HCT116 (cell line): ENCODE measurements around the gene CTNND2. TPM values are rescaled to one million over a fixed set of nuclear protein-coding genes. Genes with fewer than 3 reads are reported as not detected.

Source experiments
- ATAC-seq: fragments of 200-7000 bp; cut with Tn5 transposase; 2 replicates; pipeline ENCODE4 v1.9.1; 2020; ENCODE audit warnings: mild to moderate bottlenecking, moderate library complexity
- BruUV-seq: library from RNA; stranded (reverse); fragments of 400-500 nt; replicated peaks from 2 replicates; lab custom pipeline; 2021; lab: Mats Ljungman, UMichigan
- CTCF ChIA-PET: fragments of 300-600 bp; sonication (Branson Sonifier 250); formaldehyde crosslinking; loops from one replicate; lab custom pipeline; 2021; ENCODE audit warnings: antibody characterized with exemption; lab: Charles Lee
- POLR2A ChIA-PET: fragments of 300-600, 350-600 bp; sonication (Branson Sonifier 250); formaldehyde crosslinking; loops from one replicate; lab custom pipeline; 2021; ENCODE audit warnings: antibody characterized with exemption; lab: Charles Lee
- RAD21 ChIA-PET, 2 experiments: fragments of 300-600 bp; sonication (Branson Sonifier 250); formaldehyde crosslinking; loops; one replicate each; lab custom pipeline; 2023; ENCODE audit warnings: low total read pairs in 2 of 2; ENCODE audit not compliant: uncharacterized antibody in 2 of 2, unreplicated experiment in 2 of 2, low non-redundant PET in 1 of 2; lab: Charles Lee
- DNase-seq: peaks from one replicate; pipeline ENCODE4 v3.0.0-alpha.2; 2010; ENCODE audit warnings: low read depth, low spot score
- H2AFZ ChIP-seq: fragments of 200-600 bp; shearing (Covaris generic), sonication (generic); 2 replicates; pipeline ENCODE4 v1.6.1; 2017; ENCODE audit warnings: low read depth, mixed run types, mixed read lengths, antibody characterized with exemption, low read length; ENCODE audit not compliant: poor library complexity, severe bottlenecking
- H3K27ac ChIP-seq: 2 replicates; pipeline ENCODE4 v1.5.1; 2012; ENCODE audit warnings: low read depth, low read length
- H3K27me3 ChIP-seq: fragments of 200-600 bp; sonication (generic); 2 replicates; pipeline ENCODE4 v1.6.1; 2016; ENCODE audit warnings: mixed run types, low read length, mixed read lengths; ENCODE audit not compliant: insufficient read depth
- H3K36me3 ChIP-seq, 2 experiments: fragments of 200-500 bp in 1 of 2; fragments of 200-600 bp in 1 of 2; sonication (Bioruptor generic) in 1 of 2; sonication (generic) in 1 of 2; 2 replicates each; pipeline versions ENCODE4 v1.5.1 to v1.6.1; 2014 to 2016; ENCODE audit warnings: low read length in 2 of 2, inconsistent platforms in 1 of 2, mixed read lengths in 1 of 2, mixed run types in 1 of 2; ENCODE audit not compliant: insufficient read depth in 2 of 2, control insufficient read depth in 1 of 2
- H3K4me1 ChIP-seq, 2 experiments: fragments of 200-600 bp in 1 of 2; sonication (generic) in 1 of 2; 2 replicates each; pipeline versions ENCODE4 v1.5.1 to v1.6.1; 2012 to 2017; ENCODE audit warnings: low read length in 2 of 2, inconsistent platforms in 1 of 2, mild to moderate bottlenecking in 1 of 2, mixed read lengths in 1 of 2, mixed run types in 1 of 2, moderate library complexity in 1 of 2; ENCODE audit not compliant: insufficient read depth in 2 of 2, control insufficient read depth in 1 of 2
- H3K4me2 ChIP-seq: fragments of 200-600 bp; sonication (generic); 2 replicates; pipeline ENCODE4 v1.6.1; 2017; ENCODE audit warnings: mixed run types, low read length, mixed read lengths
- H3K4me3 ChIP-seq, 2 experiments: fragments of 200-600 bp in 1 of 2; sonication (generic) in 1 of 2; replicated peaks in 1 of 2; 2 replicates each; pipeline ENCODE4 v1.5.1; 2011 to 2016; ENCODE audit warnings: low read length in 2 of 2, control low read depth in 1 of 2, low read depth in 1 of 2, mild to moderate bottlenecking in 1 of 2, mixed read lengths in 1 of 2, mixed run types in 1 of 2
- H3K79me2 ChIP-seq: fragments of 200-600 bp; sonication (generic); 2 replicates; pipeline ENCODE4 v1.6.1; 2017; ENCODE audit warnings: mild to moderate bottlenecking, mixed run types, low read length, moderate library complexity, mixed read lengths; ENCODE audit not compliant: insufficient read depth
- H3K9ac ChIP-seq: fragments of 200-600 bp; sonication (generic); 2 replicates; pipeline ENCODE4 v1.6.1; 2016; ENCODE audit warnings: low read length, mixed read lengths
- H3K9me2 ChIP-seq: fragments of 200-600 bp; sonication (generic), shearing (Covaris generic); 2 replicates; pipeline ENCODE4 v1.6.1; 2017; ENCODE audit warnings: mixed run types, mild to moderate bottlenecking, moderate library complexity; ENCODE audit not compliant: insufficient read depth
- H3K9me3 ChIP-seq, 2 experiments: fragments of 200-500 bp in 1 of 2; fragments of 200-600 bp in 1 of 2; sonication (Bioruptor generic) in 1 of 2; sonication (generic) in 1 of 2; 2 replicates each; pipeline ENCODE4 v1.6.1; 2014 to 2017; ENCODE audit warnings: low read length in 2 of 2, mixed read lengths in 2 of 2, inconsistent platforms in 1 of 2, low read depth in 1 of 2, mild to moderate bottlenecking in 1 of 2, mixed run types in 1 of 2, moderate library complexity in 1 of 2; ENCODE audit not compliant: control insufficient read depth in 1 of 2, insufficient read depth in 1 of 2
- H4K20me1 ChIP-seq: fragments of 200-600 bp; sonication (generic), shearing (Covaris generic); 2 replicates; pipeline ENCODE4 v1.6.1; 2017; ENCODE audit warnings: mixed run types, mild to moderate bottlenecking, moderate library complexity; ENCODE audit not compliant: insufficient read depth
- CBX3 ChIP-seq: IDR thresholded peaks from 2 replicates; pipeline ENCODE4 v1.6.1; 2012; ENCODE audit warnings: low read depth
- CEBPB ChIP-seq: IDR thresholded peaks from 2 replicates; pipeline ENCODE4 v1.6.1; 2012; ENCODE audit warnings: low read depth
- EZH2 ChIP-seq: fragments of 200-600 bp; sonication (generic); IDR thresholded peaks from 2 replicates; pipeline ENCODE4 v1.6.1; 2017; ENCODE audit warnings: antibody characterized with exemption, mixed run types
- EZH2phosphoT487 ChIP-seq: fragments of 200-600 bp; IDR thresholded peaks from 2 replicates; pipeline ENCODE4 v1.6.1; 2018; ENCODE audit warnings: antibody characterized with exemption, borderline replicate concordance
- FOSL1 ChIP-seq: IDR thresholded peaks from 2 replicates; pipeline ENCODE4 v1.6.1; 2012; ENCODE audit warnings: low read depth
- JUND ChIP-seq: IDR thresholded peaks from 2 replicates; pipeline ENCODE4 v1.6.1; 2012
- POLR2A ChIP-seq: IDR thresholded peaks from 2 replicates; pipeline ENCODE4 v1.7.0; 2011; ENCODE audit warnings: borderline replicate concordance; ENCODE audit not compliant: insufficient read depth, insufficient read length; ENCODE audit errors: extremely low read depth
- POLR2AphosphoS5 ChIP-seq: IDR thresholded peaks from 2 replicates; pipeline ENCODE4 v1.6.1; 2011; ENCODE audit warnings: mild to moderate bottlenecking, low read depth, low read length, moderate library complexity
- RAD21 ChIP-seq: IDR thresholded peaks from 2 replicates; pipeline ENCODE4 v1.6.1; 2012; ENCODE audit warnings: low read depth, mild to moderate bottlenecking
- SIN3A ChIP-seq: IDR thresholded peaks from 2 replicates; pipeline ENCODE4 v1.6.1; 2012; ENCODE audit warnings: low read depth
- SP1 ChIP-seq: IDR thresholded peaks from 2 replicates; pipeline ENCODE4 v1.6.1; 2012; ENCODE audit warnings: low read depth
- TCF7L2 ChIP-seq: IDR thresholded peaks from 2 replicates; pipeline ENCODE4 v1.7.0; 2011; ENCODE audit warnings: borderline replicate concordance, inconsistent platforms; ENCODE audit not compliant: insufficient read depth, insufficient read length; ENCODE audit errors: extremely low read depth
- YY1 ChIP-seq: IDR thresholded peaks from 2 replicates; pipeline ENCODE4 v1.6.1; 2011; ENCODE audit warnings: low read length, low read depth, moderate library complexity, mild to moderate bottlenecking; ENCODE audit not compliant: insufficient replicate concordance; ENCODE audit errors: extremely low read depth
- ZBTB33 ChIP-seq: IDR thresholded peaks from 2 replicates; pipeline ENCODE4 v1.6.1; 2011; ENCODE audit warnings: mild to moderate bottlenecking, low read length, moderate library complexity; ENCODE audit not compliant: insufficient replicate concordance; ENCODE audit errors: extremely low read depth
- ZNF274 ChIP-seq: fragments of 200-500 bp; sonication (Bioruptor generic); IDR thresholded peaks from 2 replicates; pipeline ENCODE4 v1.6.1; 2014; ENCODE audit warnings: mild to moderate bottlenecking, low read depth, low read length, inconsistent platforms
- intact Hi-C: fragments of 100-400 bp; cut with micrococcal nuclease; formaldehyde crosslinking; loops from 2 replicates; pipeline ENCODE4 v1.10.0; 2022
- total RNA-seq: library from RNA; stranded (reverse); gene quantifications from one replicate; pipeline ENCODE4 v1.2.1, GENCODE V29; 2021; ENCODE audit not compliant: unreplicated experiment
- TF ChIP-seq, protein P1 (sequence below): IDR thresholded peaks from 2 replicates; pipeline ENCODE4 v1.6.1; 2012; ENCODE audit warnings: low read depth
- TF ChIP-seq, protein P2 (sequence below), 3 experiments: fragments of 200-600 bp in 1 of 3; sonication (generic) in 1 of 3; IDR thresholded peaks in 2 of 3; conservative IDR thresholded peaks in 1 of 3; 2 replicates each; pipeline ENCODE4 v1.5.1; 2012 to 2017; ENCODE audit warnings: low read depth in 2 of 3, low read length in 2 of 3, antibody characterized with exemption in 1 of 3, borderline replicate concordance in 1 of 3, control low read depth in 1 of 3, mild to moderate bottlenecking in 1 of 3, mixed read lengths in 1 of 3, mixed run types in 1 of 3, moderate library complexity in 1 of 3; ENCODE audit not compliant: insufficient read depth in 1 of 3

The CTNND2 gene
- total RNA-seq, 1 experiment from 2014 or later = not detected

GRCh38 chr5:11531811-11532555 lies 372.3 kb downstream of the CTNND2 start (continued):
- TF ChIP-seq ZBTB33 (no peak), RAD21 (no peak), POLR2A (no peak), SP1 (no peak)

GRCh38 chr5:11528720-11529119 lies 375.5 kb downstream of the CTNND2 start:
- no peak for ATAC-seq
- Histone ChIP-seq H3K27ac (no peak overlapping the region), H3K9me3 (peaks cover 11 to 13% of the 10 kb centered on the region in 2 experiments; a peak in 2 of 4 replicates), H3K36me3 (no peaks in the 10 kb centered on the region), H3K9me2 (no peaks in the 10 kb centered on the region), H3K79me2 (no peaks in the 10 kb centered on the region), H3K4me2 (no peak overlapping the region), H4K20me1 (no peaks in the 10 kb centered on the region), H3K4me3 (no peak overlapping the region), H3K4me1 (no peaks in the 10 kb centered on the region), H3K27me3 (no peaks in the 10 kb centered on the region), H2AFZ (no peak overlapping the region), H3K9ac (no peak overlapping the region)
- POLR2A ChIA-PET = no interaction called here
- CTCF ChIA-PET = no interaction called here
- BruUV-seq = no TSS peak
- intact Hi-C loops = no loop called here
- DNase-seq = no peak
- RAD21 ChIA-PET = no interaction called here
- TF ChIP-seq RAD21 (no peak), CEBPB (no peak), EZH2 (no peak), SIN3A (no peak), SP1 (no peak), EZH2phosphoT487 (no peak), JUND (no peak), TCF7L2 (no peak), YY1 (no peak), POLR2AphosphoS5 (no peak), ZNF274 (no peak), POLR2A (no peak), CBX3 (no peak), FOSL1 (no peak)
- TF ChIP-seq, protein P1, sequence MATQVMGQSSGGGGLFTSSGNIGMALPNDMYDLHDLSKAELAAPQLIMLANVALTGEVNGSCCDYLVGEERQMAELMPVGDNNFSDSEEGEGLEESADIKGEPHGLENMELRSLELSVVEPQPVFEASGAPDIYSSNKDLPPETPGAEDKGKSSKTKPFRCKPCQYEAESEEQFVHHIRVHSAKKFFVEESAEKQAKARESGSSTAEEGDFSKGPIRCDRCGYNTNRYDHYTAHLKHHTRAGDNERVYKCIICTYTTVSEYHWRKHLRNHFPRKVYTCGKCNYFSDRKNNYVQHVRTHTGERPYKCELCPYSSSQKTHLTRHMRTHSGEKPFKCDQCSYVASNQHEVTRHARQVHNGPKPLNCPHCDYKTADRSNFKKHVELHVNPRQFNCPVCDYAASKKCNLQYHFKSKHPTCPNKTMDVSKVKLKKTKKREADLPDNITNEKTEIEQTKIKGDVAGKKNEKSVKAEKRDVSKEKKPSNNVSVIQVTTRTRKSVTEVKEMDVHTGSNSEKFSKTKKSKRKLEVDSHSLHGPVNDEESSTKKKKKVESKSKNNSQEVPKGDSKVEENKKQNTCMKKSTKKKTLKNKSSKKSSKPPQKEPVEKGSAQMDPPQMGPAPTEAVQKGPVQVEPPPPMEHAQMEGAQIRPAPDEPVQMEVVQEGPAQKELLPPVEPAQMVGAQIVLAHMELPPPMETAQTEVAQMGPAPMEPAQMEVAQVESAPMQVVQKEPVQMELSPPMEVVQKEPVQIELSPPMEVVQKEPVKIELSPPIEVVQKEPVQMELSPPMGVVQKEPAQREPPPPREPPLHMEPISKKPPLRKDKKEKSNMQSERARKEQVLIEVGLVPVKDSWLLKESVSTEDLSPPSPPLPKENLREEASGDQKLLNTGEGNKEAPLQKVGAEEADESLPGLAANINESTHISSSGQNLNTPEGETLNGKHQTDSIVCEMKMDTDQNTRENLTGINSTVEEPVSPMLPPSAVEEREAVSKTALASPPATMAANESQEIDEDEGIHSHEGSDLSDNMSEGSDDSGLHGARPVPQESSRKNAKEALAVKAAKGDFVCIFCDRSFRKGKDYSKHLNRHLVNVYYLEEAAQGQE = no peak
- TF ChIP-seq, protein P2, sequence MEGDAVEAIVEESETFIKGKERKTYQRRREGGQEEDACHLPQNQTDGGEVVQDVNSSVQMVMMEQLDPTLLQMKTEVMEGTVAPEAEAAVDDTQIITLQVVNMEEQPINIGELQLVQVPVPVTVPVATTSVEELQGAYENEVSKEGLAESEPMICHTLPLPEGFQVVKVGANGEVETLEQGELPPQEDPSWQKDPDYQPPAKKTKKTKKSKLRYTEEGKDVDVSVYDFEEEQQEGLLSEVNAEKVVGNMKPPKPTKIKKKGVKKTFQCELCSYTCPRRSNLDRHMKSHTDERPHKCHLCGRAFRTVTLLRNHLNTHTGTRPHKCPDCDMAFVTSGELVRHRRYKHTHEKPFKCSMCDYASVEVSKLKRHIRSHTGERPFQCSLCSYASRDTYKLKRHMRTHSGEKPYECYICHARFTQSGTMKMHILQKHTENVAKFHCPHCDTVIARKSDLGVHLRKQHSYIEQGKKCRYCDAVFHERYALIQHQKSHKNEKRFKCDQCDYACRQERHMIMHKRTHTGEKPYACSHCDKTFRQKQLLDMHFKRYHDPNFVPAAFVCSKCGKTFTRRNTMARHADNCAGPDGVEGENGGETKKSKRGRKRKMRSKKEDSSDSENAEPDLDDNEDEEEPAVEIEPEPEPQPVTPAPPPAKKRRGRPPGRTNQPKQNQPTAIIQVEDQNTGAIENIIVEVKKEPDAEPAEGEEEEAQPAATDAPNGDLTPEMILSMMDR (IDR thresholded peaks at IDR 0.05 in 2 of 3, conservative IDR thresholded peaks at IDR 0.05 in 1 of 3; ENCODE audit: borderline replicate concordance in 1 of 3, insufficient read depth in 1 of 3, low read depth in 2 of 3, low read length in 2 of 3) = no peak
